ENCODE data around the gene ACSF3. TPM values are rescaled to one million over a fixed set of nuclear protein-coding genes. Genes with fewer than 3 reads are reported as not detected.

ACSF3 gene
- total RNA-seq, 4 donors from 2014 or later = 17.6 to 27.6 (median 21.6) TPM

- no peak for DNase-seq (ENCODE audit: low spot score)
- ATAC-seq (ENCODE audit: low FRiP score) = no peak
These were observed 105.8 kb downstream of the ACSF3 start for GRCh38 chr16:89199241-89200123.

DNA sequence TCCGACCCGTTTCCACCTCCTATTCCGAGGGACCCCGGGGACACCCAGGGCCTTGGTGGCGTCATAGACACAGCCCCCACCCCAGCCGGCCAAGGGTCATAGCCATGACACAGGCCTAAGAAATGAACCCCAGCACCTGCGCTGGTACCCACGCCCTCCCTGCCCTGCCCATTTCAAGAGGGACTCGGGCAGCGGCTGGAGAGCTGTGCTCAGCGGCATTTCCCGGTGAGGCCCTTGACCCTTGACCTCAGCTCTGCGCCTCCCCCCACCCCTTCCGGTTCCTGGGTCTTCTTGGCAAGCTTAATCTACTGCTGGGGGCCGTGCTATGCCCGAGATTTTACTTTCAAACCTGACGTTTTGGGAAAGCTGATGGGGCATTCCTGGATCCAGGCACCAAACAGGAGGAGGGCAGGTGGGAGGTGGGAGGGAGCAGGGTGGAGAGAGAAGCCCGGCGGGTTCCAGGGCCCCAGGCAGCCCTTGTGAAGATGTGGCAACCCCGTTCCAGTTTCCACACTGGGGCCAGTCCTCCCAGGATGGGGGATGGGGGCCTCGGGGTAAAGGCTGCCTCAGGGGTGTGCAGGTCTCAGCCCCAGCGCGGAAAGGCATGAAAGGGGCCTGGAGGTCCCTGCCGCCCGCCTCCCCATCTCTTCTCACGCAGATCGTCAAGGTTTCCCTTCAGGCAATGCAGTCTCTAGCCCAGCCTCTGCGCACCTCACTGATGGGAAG lies 106.6 kb downstream of the ACSF3 start, which contains the start of gene SLC22A31:
TSS of gene SLC22A31 (minus strand) at position 414 of the 726 bp plus-strand sequence. CDS start at position 378, 36 bp downstream.
- TF ChIP-seq CTCF (IDR thresholded peaks at IDR 0.05) = no peak
- no peak for DNase-seq (ENCODE audit: low spot score)
- no peak for ATAC-seq (ENCODE audit: low FRiP score)

More at GRCh38 chr16:89199241-89200123, 105.8 kb downstream of the ACSF3 start:
- TF ChIP-seq CTCF (IDR thresholded peaks at IDR 0.05) = no peak

GRCh38 chr16:89200850-89201411 lies 107.3 kb downstream of the ACSF3 start:
- DNase-seq (ENCODE audit: low spot score) = no peak
- ATAC-seq (ENCODE audit: low FRiP score) = peak; percentile 15

GRCh38 chr16:89201439-89202377 lies 108.1 kb downstream of the ACSF3 start:
- peak; percentile 62 for ATAC-seq (ENCODE audit: low FRiP score)
- TF ChIP-seq CTCF (IDR thresholded peaks at IDR 0.05) = no peak
- no peak for DNase-seq (ENCODE audit: low spot score)

More at GRCh38 chr16:89200850-89201411, 107.3 kb downstream of the ACSF3 start:
- TF ChIP-seq CTCF (IDR thresholded peaks at IDR 0.05) = no peak

GRCh38 chr16:89202422-89203215 lies 109.0 kb downstream of the ACSF3 start:
- no peak for ATAC-seq (ENCODE audit: low FRiP score)
- DNase-seq (ENCODE audit: low spot score) = no peak
- TF ChIP-seq CTCF (IDR thresholded peaks at IDR 0.05) = no peak

Other genes starting within 250 kb of the ACSF3 start
- 10 to 100 TPM; 15.0 to 32.0 (median 23.4) TPM for gene GALNS, start 236.9 kb upstream of the ACSF3 start, total RNA-seq
- 10 to 100 TPM; 25.3 to 49.4 (median 39.7) TPM for gene TRAPPC2L, start 236.7 kb upstream of the ACSF3 start, total RNA-seq
- gene PABPN1L, start 227.2 kb upstream of the ACSF3 start, total RNA-seq = not detected
- 10 to 100 TPM in 1 of 4 donors, 1 to 10 TPM in 2, under 1 TPM in 1; 0.84 to 12.6 (median 1.4) TPM for gene CBFA2T3, start 116.6 kb upstream of the ACSF3 start, total RNA-seq
- gene CDH15, start 77.9 kb downstream of the ACSF3 start, total RNA-seq = not detected
- not detected for gene SLC22A31, start 106.7 kb downstream of the ACSF3 start, total RNA-seq
- gene ZNF778, start 123.9 kb downstream of the ACSF3 start, total RNA-seq = 10 to 100 TPM in 2 of 4 donors, 1 to 10 TPM in 2; 5.7 to 22.8 (median 13.4) TPM